Endothelial cell of umbilical vein (primary cell): Measurements from ENCODE around the gene FMNL2. TPM values are rescaled to one million over a fixed set of nuclear protein-coding genes. Genes with fewer than 3 reads are reported as not detected.
A peak's percentile ranks its signal among the peaks of the same experiment; 100 is the strongest.

Experiments used
- BruUV-seq: library from RNA; stranded (reverse); fragments of 400-500 nt; replicated peaks from 2 replicates; lab custom pipeline; 2021; lab: Mats Ljungman, UMichigan
- CTCF ChIA-PET: fragments of 300-600, 350-600 bp; sonication (Branson Sonifier 250); formaldehyde crosslinking; loops from one replicate; lab custom pipeline; 2021; ENCODE audit warnings: antibody characterized with exemption, inconsistent platforms; lab: Charles Lee
- POLR2A ChIA-PET: fragments of 300-600, 350-600 bp; sonication (Branson Sonifier 250); formaldehyde crosslinking; loops from one replicate; lab custom pipeline; 2021; ENCODE audit warnings: antibody characterized with exemption, inconsistent platforms; lab: Charles Lee
- DNase-seq: peaks from one replicate; pipeline ENCODE4 v3.0.0-alpha.2; 2011; ENCODE audit warnings: low read depth, low spot score
- FAIRE-seq: peaks from 2 replicates; lab custom pipeline; 2011; peaks lifted over from hg19 to GRCh38; lab: Jason Lieb, UNC
- H2AFZ ChIP-seq: 2 replicates; pipeline ENCODE4 v1.6.0; 2012; ENCODE audit warnings: low read depth, low read length, control low read depth, inconsistent platforms
- H3K27ac ChIP-seq: 2 replicates; pipeline ENCODE4 v1.5.1; 2011; ENCODE audit warnings: low read depth, mild to moderate bottlenecking, control low read depth, low read length, moderate library complexity; ENCODE audit not compliant: insufficient read depth
- H3K27me3 ChIP-seq, 2 experiments: 2 replicates each; pipeline versions ENCODE4 v1.6.0 to v1.6.1; 2011; ENCODE audit warnings: low read length in 2 of 2, mixed read lengths in 1 of 2; ENCODE audit not compliant: control insufficient read depth in 2 of 2, insufficient read depth in 2 of 2
- H3K36me3 ChIP-seq, 2 experiments: 2 replicates in 1 of 2; 3 replicates in 1 of 2; pipeline ENCODE4 v1.5.1; 2011; ENCODE audit warnings: low read length in 2 of 2, mild to moderate bottlenecking in 1 of 2, moderate library complexity in 1 of 2; ENCODE audit not compliant: control insufficient read depth in 2 of 2, insufficient read depth in 2 of 2; ENCODE audit errors: extremely low read depth in 1 of 2
- H3K4me1 ChIP-seq: 3 replicates; pipeline ENCODE4 v1.5.1; 2011; ENCODE audit warnings: mild to moderate bottlenecking, low read length; ENCODE audit not compliant: control insufficient read depth, insufficient read depth; ENCODE audit errors: extremely low read depth
- H3K4me2 ChIP-seq: 2 replicates; pipeline ENCODE4 v1.6.1; 2011; ENCODE audit warnings: low read length, control low read depth, mixed read lengths; ENCODE audit not compliant: insufficient read depth
- H3K4me3 ChIP-seq, 3 experiments: fragments of 200-600 bp in 1 of 3; sonication (generic), shearing (Covaris generic) in 1 of 3; replicated peaks in 1 of 3; 2 replicates each; pipeline ENCODE4 v1.5.1; 2011 to 2016; ENCODE audit warnings: control low read depth in 3 of 3, low read length in 3 of 3, mild to moderate bottlenecking in 2 of 3, inconsistent platforms in 1 of 3, low read depth in 1 of 3, moderate library complexity in 1 of 3; ENCODE audit not compliant: insufficient read depth in 1 of 3
- H3K79me2 ChIP-seq: 2 replicates; pipeline ENCODE4 v1.6.0; 2012; ENCODE audit warnings: low read length, inconsistent platforms; ENCODE audit not compliant: control insufficient read depth, insufficient read depth
- H3K9ac ChIP-seq: replicated peaks from 2 replicates; pipeline ENCODE3; 2011; ENCODE audit warnings: low read length, control low read depth; ENCODE audit not compliant: insufficient read depth; ENCODE audit errors: extremely low read depth
- H3K9me1 ChIP-seq: replicated peaks from 3 replicates; pipeline ENCODE4 v1.6.0; 2011; ENCODE audit warnings: mild to moderate bottlenecking, low read length; ENCODE audit not compliant: control insufficient read depth, insufficient read depth; ENCODE audit errors: extremely low read depth
- H3K9me3 ChIP-seq: replicated peaks from 2 replicates; pipeline ENCODE4 v1.5.1; 2012; ENCODE audit warnings: low read length, inconsistent platforms; ENCODE audit not compliant: control insufficient read depth, insufficient read depth
- H4K20me1 ChIP-seq: replicated peaks from 2 replicates; pipeline ENCODE3; 2011; ENCODE audit warnings: mild to moderate bottlenecking, low read length; ENCODE audit not compliant: control insufficient read depth, insufficient read depth; ENCODE audit errors: extremely low read depth
- EZH2 ChIP-seq: IDR thresholded peaks from 2 replicates; pipeline ENCODE4 v1.6.1; 2012; ENCODE audit warnings: borderline replicate concordance, low read depth, mild to moderate bottlenecking, moderate library complexity, low read length, inconsistent platforms; ENCODE audit not compliant: severe bottlenecking
- FOS ChIP-seq: IDR thresholded peaks from 2 replicates; pipeline ENCODE4 v1.6.1; 2011; ENCODE audit warnings: mild to moderate bottlenecking, low read length, moderate library complexity, borderline replicate concordance; ENCODE audit not compliant: insufficient read depth
- GATA2 ChIP-seq: IDR thresholded peaks from 2 replicates; pipeline ENCODE4 v1.7.0; 2011; ENCODE audit warnings: low read depth, mild to moderate bottlenecking, moderate library complexity, mixed read lengths, low read length; ENCODE audit not compliant: insufficient read length, insufficient read depth
- JUN ChIP-seq: IDR thresholded peaks from 2 replicates; pipeline ENCODE4 v1.6.1; 2011; ENCODE audit warnings: borderline replicate concordance, low read depth; ENCODE audit not compliant: insufficient read length, insufficient read depth
- MYC ChIP-seq: IDR thresholded peaks from one replicate; pipeline ENCODE4 v1.6.1; 2011; ENCODE audit warnings: mild to moderate bottlenecking, low read depth, low read length
- POLR2A ChIP-seq: IDR thresholded peaks from 2 replicates; pipeline ENCODE4 v1.6.1; 2012; ENCODE audit warnings: low read depth, mild to moderate bottlenecking, control low read depth, low read length
- POLR2AphosphoS5 ChIP-seq: IDR thresholded peaks from 2 replicates; pipeline ENCODE4 v1.6.1; 2012; ENCODE audit warnings: low read depth, mild to moderate bottlenecking, control low read depth, low read length, moderate library complexity; ENCODE audit not compliant: insufficient read depth
- dilution Hi-C: fragments of 300-500 bp; cut with MboI; formaldehyde crosslinking; loops from one replicate; pipeline ENCODE4 v1.15.0; 2019; ENCODE audit warnings: low sequenced_read_pairs; ENCODE audit not compliant: extremely low pct_ligation_motif_present
- intact Hi-C: fragments of 100-400 bp; cut with micrococcal nuclease; formaldehyde crosslinking; loops from one replicate; pipeline ENCODE4 v1.10.0; 2022
- polyA plus RNA-seq, 4 experiments: library from polyadenylated mRNA; depleted of rRNA in 3 of 4; stranded (reverse) in 3 of 4; unstranded in 1 of 4; fragments of >200 nt; gene quantifications; 2 replicates each; pipeline versions ENCODE4 v1.2.1 to v1.2.3, GENCODE V29; 2011 to 2012; ENCODE audit warnings: missing spikeins in 1 of 4
- total RNA-seq: library from RNA; stranded (reverse); gene quantifications from 2 replicates; pipeline ENCODE4 v1.2.3, GENCODE V29; 2021
- TF ChIP-seq, protein P1 (sequence below): IDR thresholded peaks from 2 replicates; pipeline ENCODE4 v1.6.1; 2011; ENCODE audit not compliant: insufficient read depth, insufficient read length
- TF ChIP-seq, protein P2 (sequence below), 2 donors: IDR thresholded peaks; 1 replicate in 1 of 2; 2 replicates in 1 of 2; pipeline ENCODE4 v1.5.1; 2011; ENCODE audit warnings: low read length in 2 of 2, mild to moderate bottlenecking in 2 of 2, moderate library complexity in 2 of 2, control low read depth in 1 of 2, inconsistent platforms in 1 of 2, low read depth in 1 of 2; ENCODE audit not compliant: insufficient read depth in 1 of 2; ENCODE audit errors: extremely low read depth in 1 of 2

FMNL2 gene
- total and polyA plus RNA-seq, 2 donors (not counting 3 experiments of a cell fraction or from before 2014, with no cell fraction given), result 8.3 to 28.0 TPM

DNA sequence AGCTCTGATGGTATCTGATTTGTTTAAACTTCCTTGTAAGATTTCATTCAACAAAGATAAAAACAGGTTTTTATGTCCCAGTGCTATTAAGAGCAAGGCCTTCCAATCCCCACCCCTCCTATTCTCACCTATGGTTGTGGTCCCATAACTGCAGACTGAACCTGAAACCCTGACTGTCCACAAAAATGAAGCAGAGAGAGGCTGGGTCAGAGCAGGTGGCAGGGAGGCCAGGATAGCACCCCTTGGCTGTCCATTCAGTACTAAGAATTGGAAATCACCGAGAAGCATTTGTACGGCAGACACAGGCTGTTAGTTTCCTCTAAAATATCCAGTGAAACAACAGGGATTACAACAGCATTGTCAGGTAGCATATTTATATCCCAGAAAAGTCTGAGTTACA lies 37.3 kb upstream of the FMNL2 start:
- H3K27ac ChIP-seq, result no peak overlapping the region
- no peak overlapping the region for H2AFZ ChIP-seq
- no peak overlapping the region for H3K4me3 ChIP-seq
- H3K79me2 ChIP-seq, result no peaks in the 10 kb centered on the region
- no peak for TF ChIP-seq POLR2AphosphoS5
- TF ChIP-seq GATA2, result no peak
- TF ChIP-seq MYC, result no peak
- H3K36me3 ChIP-seq, result no peaks in the 10 kb centered on the region
- FAIRE-seq, result no peak
- no peaks in the 10 kb centered on the region for H3K9me1 ChIP-seq
- dilution Hi-C loops (no loop called here), intact Hi-C loops (no loop called here)
- ChIA-PET POLR2A (no interaction called here), CTCF (no interaction called here)
- H3K4me1 ChIP-seq, result no peaks in the 10 kb centered on the region
- BruUV-seq, result no TSS peak
- H3K27me3 ChIP-seq, result peaks cover 2 to 6% of the 10 kb centered on the region in 2 experiments
- H3K4me2 ChIP-seq, result no peak overlapping the region
- H4K20me1 ChIP-seq, result no peaks in the 10 kb centered on the region
- no peaks in the 10 kb centered on the region for H3K9me3 ChIP-seq
- no peak for DNase-seq
- H3K9ac ChIP-seq, result no peak overlapping the region

- DNase-seq (peak; percentile 3), FAIRE-seq (peak; percentile 21)
- H2AFZ ChIP-seq, result no peak overlapping the region
- H3K4me1 ChIP-seq, result no peaks in the 10 kb centered on the region
- H3K4me3 ChIP-seq, result no peak overlapping the region
- dilution Hi-C loops, result no loop called here
- intact Hi-C loops, result no loop called here
- no peak overlapping the region for H3K9ac ChIP-seq
- H3K27ac ChIP-seq, result no peak overlapping the region
- H3K36me3 ChIP-seq, result no peaks in the 10 kb centered on the region
- no peaks in the 10 kb centered on the region for H4K20me1 ChIP-seq
- BruUV-seq, result no TSS peak
- TF ChIP-seq GATA2 (no peak), MYC (no peak), JUN (no peak), FOS (no peak), POLR2AphosphoS5 (no peak), POLR2A (no peak), EZH2 (no peak)
- TF ChIP-seq, protein P1, sequence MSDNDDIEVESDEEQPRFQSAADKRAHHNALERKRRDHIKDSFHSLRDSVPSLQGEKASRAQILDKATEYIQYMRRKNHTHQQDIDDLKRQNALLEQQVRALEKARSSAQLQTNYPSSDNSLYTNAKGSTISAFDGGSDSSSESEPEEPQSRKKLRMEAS, result no peak
- TF ChIP-seq, protein P2, sequence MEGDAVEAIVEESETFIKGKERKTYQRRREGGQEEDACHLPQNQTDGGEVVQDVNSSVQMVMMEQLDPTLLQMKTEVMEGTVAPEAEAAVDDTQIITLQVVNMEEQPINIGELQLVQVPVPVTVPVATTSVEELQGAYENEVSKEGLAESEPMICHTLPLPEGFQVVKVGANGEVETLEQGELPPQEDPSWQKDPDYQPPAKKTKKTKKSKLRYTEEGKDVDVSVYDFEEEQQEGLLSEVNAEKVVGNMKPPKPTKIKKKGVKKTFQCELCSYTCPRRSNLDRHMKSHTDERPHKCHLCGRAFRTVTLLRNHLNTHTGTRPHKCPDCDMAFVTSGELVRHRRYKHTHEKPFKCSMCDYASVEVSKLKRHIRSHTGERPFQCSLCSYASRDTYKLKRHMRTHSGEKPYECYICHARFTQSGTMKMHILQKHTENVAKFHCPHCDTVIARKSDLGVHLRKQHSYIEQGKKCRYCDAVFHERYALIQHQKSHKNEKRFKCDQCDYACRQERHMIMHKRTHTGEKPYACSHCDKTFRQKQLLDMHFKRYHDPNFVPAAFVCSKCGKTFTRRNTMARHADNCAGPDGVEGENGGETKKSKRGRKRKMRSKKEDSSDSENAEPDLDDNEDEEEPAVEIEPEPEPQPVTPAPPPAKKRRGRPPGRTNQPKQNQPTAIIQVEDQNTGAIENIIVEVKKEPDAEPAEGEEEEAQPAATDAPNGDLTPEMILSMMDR (IDR thresholded peaks at IDR 0.05; ENCODE audit: extremely low read depth in 1 of 2, insufficient read depth in 1 of 2, low read depth in 1 of 2, low read length in 2 of 2), result no peak
- ChIA-PET POLR2A (no interaction called here), CTCF (no interaction called here)
- H3K27me3 ChIP-seq, result peaks cover 2 to 3% of the 10 kb centered on the region in 2 experiments
- no peaks in the 10 kb centered on the region for H3K79me2 ChIP-seq
- H3K9me3 ChIP-seq, result no peaks in the 10 kb centered on the region
- no peaks in the 10 kb centered on the region for H3K9me1 ChIP-seq
- H3K4me2 ChIP-seq, result no peak overlapping the region
These were observed 36.2 kb upstream of the FMNL2 start for GRCh38 chr2:152298754-152299153.
